GM12878 (cell line): ENCODE data around the gene GDF3.

Source experiments
- BHLHE40 ChIP-seq, 2 experiments: fragments of 450-650 bp in 1 of 2; IDR thresholded peaks; 2 replicates each; pipeline ENCODE4 v1.6.1; 2011 to 2017; ENCODE audit warnings: low read depth in 2 of 2, borderline replicate concordance in 1 of 2, improper control_type of control experiment in 1 of 2, low read length in 1 of 2, mild to moderate bottlenecking in 1 of 2
- CREB1 ChIP-seq: IDR thresholded peaks from 2 replicates; pipeline ENCODE4 v1.6.1; 2012; ENCODE audit warnings: low read depth, mild to moderate bottlenecking, inconsistent platforms
- FOXM1 ChIP-seq: IDR thresholded peaks from 2 replicates; pipeline ENCODE4 v1.6.1; 2012; ENCODE audit warnings: low read depth, mild to moderate bottlenecking, inconsistent platforms, low read length, moderate library complexity
- IKZF2 ChIP-seq, 2 experiments: fragments of 450-650 bp; IDR thresholded peaks; 2 replicates each; pipeline ENCODE4 v1.6.1; 2017; ENCODE audit warnings: mild to moderate bottlenecking in 2 of 2, moderate library complexity in 2 of 2
- MAX ChIP-seq: IDR thresholded peaks from 2 replicates; pipeline ENCODE4 v1.6.1; 2012; ENCODE audit warnings: low read depth, low read length, improper control_type of control experiment
- POLR2AphosphoS2 ChIP-seq: IDR thresholded peaks from 2 replicates; pipeline ENCODE4 v1.6.1; 2011; ENCODE audit warnings: low read depth, mild to moderate bottlenecking, low read length, improper control_type of control experiment, moderate library complexity
- POLR2AphosphoS5 ChIP-seq: IDR thresholded peaks from 2 replicates; pipeline ENCODE4 v1.6.1; 2011; ENCODE audit warnings: mild to moderate bottlenecking, low read length, inconsistent platforms
- SRF ChIP-seq, 2 experiments: IDR thresholded peaks; 2 replicates each; pipeline ENCODE4 v1.6.1; 2011; ENCODE audit warnings: low read depth in 2 of 2, low read length in 2 of 2, mild to moderate bottlenecking in 1 of 2, moderate library complexity in 1 of 2
- TBL1XR1 ChIP-seq: IDR thresholded peaks from 2 replicates; pipeline ENCODE4 v1.6.1; 2012; ENCODE audit warnings: low read depth, low read length, improper control_type of control experiment
- TF ChIP-seq, protein P1 (sequence below), 3 experiments: IDR thresholded peaks in 2 of 3; conservative IDR thresholded peaks in 1 of 3; 2 replicates each; pipeline ENCODE4 v1.5.1; 2011; ENCODE audit warnings: low read depth in 3 of 3, low read length in 3 of 3, mild to moderate bottlenecking in 3 of 3, control low read depth in 2 of 3, moderate library complexity in 2 of 3, inconsistent platforms in 1 of 3, mixed read lengths in 1 of 3; ENCODE audit not compliant: control insufficient read depth in 2 of 3, insufficient read depth in 1 of 3; ENCODE audit errors: extremely low read depth in 1 of 3

- TF ChIP-seq POLR2AphosphoS2 (no peak), TBL1XR1 (no peak), FOXM1 (no peak), POLR2AphosphoS5 (no peak), IKZF2 (IDR thresholded peaks at IDR 0.05) (no peak), MAX (no peak), CREB1 (no peak), SRF (IDR thresholded peaks at IDR 0.05; ENCODE audit: low read depth in 2 of 2, low read length in 2 of 2) (no peak), BHLHE40 (IDR thresholded peaks at IDR 0.05; ENCODE audit: borderline replicate concordance in 1 of 2, low read depth in 2 of 2, low read length in 1 of 2) (no peak)
- TF ChIP-seq, protein P1, sequence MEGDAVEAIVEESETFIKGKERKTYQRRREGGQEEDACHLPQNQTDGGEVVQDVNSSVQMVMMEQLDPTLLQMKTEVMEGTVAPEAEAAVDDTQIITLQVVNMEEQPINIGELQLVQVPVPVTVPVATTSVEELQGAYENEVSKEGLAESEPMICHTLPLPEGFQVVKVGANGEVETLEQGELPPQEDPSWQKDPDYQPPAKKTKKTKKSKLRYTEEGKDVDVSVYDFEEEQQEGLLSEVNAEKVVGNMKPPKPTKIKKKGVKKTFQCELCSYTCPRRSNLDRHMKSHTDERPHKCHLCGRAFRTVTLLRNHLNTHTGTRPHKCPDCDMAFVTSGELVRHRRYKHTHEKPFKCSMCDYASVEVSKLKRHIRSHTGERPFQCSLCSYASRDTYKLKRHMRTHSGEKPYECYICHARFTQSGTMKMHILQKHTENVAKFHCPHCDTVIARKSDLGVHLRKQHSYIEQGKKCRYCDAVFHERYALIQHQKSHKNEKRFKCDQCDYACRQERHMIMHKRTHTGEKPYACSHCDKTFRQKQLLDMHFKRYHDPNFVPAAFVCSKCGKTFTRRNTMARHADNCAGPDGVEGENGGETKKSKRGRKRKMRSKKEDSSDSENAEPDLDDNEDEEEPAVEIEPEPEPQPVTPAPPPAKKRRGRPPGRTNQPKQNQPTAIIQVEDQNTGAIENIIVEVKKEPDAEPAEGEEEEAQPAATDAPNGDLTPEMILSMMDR (IDR thresholded peaks at IDR 0.05 in 2 of 3, conservative IDR thresholded peaks at IDR 0.05 in 1 of 3; ENCODE audit: control insufficient read depth in 2 of 3, extremely low read depth in 1 of 3, insufficient read depth in 1 of 3, low read depth in 3 of 3, low read length in 3 of 3): no peak
These were observed 39.5 kb downstream of the GDF3 start for GRCh38 chr12:7656121-7656520.
